ENCODE measurements around the gene SUOX.

The SUOX gene

DNA sequence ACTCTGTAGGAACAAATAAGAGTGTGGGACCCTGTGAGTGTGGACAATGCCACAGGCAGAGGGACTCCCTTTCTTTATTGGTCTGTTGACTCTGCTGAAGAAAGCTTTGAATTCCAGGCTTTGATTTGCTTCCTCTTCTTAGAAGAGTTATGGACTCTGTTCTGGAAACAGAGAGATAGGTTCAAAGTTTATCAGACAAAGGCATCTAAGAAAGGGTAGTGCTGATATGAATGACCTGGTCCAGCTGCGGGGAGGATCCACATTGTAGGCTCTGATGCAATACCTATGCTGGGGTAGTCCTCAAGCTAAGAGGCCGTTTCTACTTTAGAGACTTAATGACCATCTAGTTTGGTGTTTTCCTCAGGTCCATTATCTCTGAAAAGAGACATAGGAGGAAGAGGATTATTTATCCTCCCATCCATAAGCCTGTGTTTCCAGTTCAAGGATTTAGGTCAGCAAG lies 13.1 kb downstream of the SUOX start:
- no peak for DNase-seq (ENCODE audit: low read depth)
- no peak overlapping the region for H3K4me3 ChIP-seq (ENCODE audit: low read length)
- TF ChIP-seq, protein P1, sequence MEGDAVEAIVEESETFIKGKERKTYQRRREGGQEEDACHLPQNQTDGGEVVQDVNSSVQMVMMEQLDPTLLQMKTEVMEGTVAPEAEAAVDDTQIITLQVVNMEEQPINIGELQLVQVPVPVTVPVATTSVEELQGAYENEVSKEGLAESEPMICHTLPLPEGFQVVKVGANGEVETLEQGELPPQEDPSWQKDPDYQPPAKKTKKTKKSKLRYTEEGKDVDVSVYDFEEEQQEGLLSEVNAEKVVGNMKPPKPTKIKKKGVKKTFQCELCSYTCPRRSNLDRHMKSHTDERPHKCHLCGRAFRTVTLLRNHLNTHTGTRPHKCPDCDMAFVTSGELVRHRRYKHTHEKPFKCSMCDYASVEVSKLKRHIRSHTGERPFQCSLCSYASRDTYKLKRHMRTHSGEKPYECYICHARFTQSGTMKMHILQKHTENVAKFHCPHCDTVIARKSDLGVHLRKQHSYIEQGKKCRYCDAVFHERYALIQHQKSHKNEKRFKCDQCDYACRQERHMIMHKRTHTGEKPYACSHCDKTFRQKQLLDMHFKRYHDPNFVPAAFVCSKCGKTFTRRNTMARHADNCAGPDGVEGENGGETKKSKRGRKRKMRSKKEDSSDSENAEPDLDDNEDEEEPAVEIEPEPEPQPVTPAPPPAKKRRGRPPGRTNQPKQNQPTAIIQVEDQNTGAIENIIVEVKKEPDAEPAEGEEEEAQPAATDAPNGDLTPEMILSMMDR (conservative IDR thresholded peaks at IDR 0.05; ENCODE audit: low read depth, low read length) = no peak

DNA sequence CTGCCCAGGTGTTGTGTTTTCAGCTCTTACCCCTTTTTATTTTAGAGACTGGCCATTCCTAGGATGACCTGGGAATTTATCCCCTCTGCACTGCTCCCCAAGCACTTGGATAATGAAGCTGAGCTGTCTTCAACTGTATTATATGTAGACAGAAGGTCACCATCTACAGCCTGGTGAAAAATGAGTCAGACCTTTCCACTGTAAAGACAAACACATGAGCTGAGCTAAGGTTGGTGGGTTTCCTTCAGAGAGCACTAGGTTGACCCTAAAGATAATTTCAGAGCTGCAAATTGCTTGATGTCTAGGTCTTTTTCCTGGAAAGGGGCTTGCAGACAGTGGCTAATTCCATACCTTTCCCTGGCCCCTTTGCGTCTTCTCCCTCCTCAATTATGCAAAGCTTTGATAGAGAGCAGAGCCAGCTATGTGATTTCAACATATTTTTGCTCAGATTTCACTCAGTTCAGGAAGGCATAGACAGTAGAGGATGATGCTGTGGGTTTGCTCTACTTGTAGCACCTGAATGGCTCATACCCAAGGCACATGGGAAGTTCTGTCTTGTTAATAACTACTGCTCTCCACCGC lies 14.5 kb downstream of the SUOX start:
- no peak for DNase-seq (ENCODE audit: low read depth)
- H3K4me3 ChIP-seq (ENCODE audit: low read length) = no peak overlapping the region
- TF ChIP-seq, protein P1 (conservative IDR thresholded peaks at IDR 0.05; ENCODE audit: low read depth, low read length) = no peak

DNA sequence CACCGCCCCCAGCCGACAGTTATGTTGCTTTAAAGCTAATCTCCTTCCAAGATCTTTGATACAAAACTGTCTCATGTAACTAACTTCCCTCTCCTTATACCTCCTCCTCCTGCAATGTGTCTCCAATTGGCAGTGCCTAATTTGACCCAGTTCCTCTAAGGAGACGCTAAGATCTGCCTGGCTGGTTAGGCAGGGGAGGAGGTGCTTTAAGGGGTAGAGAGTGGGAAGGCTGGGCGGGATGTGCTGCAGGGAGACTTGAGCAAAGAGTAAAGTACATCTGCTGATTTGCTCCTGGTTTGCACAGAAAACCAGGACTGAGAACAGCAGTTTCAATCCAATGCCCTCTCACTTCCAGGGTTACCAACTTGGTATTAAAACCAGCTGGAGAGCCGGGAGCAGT lies 16.4 kb downstream of the SUOX start:
- no peak overlapping the region for H3K4me3 ChIP-seq (ENCODE audit: low read length)
- no peak for DNase-seq (ENCODE audit: low read depth)
- TF ChIP-seq, protein P1 (conservative IDR thresholded peaks at IDR 0.05; ENCODE audit: low read depth, low read length) = no peak

DNA sequence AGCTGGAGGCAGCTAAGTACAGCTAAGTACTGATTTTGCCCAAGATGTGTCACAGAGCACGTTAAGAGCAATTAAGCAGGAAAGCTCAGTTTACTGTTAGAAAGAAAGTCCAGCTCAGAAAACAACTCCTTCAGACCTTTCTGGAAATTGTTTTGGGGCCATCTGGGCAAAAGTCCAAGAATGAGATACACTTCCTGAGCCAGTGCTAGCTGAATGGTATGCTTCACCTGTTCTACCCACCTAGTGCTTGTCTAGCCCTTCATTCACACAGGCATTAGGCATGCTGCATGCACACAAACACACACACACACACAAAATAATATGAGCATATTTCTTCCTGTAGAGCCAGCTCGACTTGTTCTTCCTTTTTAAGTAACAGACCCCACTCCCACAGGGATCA lies 17.1 kb downstream of the SUOX start:
- no peak overlapping the region for H3K4me3 ChIP-seq (ENCODE audit: low read length)
- TF ChIP-seq, protein P1 (conservative IDR thresholded peaks at IDR 0.05; ENCODE audit: low read depth, low read length) = no peak
- DNase-seq (ENCODE audit: low read depth) = no peak

DNA sequence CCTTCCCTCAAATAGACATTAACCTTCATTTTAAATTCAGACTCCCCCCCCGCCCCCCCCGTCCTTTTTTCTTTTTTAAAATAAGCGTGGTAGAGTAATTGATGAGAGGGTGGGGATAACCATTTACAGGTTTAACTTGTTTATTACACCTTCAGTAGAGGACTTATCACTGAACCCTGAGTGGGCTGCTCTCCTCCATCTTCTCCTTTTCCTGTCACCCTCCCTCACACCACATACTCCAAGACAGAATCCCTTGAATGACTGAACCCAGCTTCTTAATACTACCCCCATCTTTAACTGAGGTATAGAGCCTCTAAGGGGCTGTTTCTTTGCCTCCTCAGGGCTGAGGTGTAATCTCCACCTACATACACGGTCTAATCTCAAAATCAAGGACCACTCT lies 20.1 kb downstream of the SUOX start:
- TF ChIP-seq, protein P1 (conservative IDR thresholded peaks at IDR 0.05; ENCODE audit: low read depth, low read length) = no peak

DNA sequence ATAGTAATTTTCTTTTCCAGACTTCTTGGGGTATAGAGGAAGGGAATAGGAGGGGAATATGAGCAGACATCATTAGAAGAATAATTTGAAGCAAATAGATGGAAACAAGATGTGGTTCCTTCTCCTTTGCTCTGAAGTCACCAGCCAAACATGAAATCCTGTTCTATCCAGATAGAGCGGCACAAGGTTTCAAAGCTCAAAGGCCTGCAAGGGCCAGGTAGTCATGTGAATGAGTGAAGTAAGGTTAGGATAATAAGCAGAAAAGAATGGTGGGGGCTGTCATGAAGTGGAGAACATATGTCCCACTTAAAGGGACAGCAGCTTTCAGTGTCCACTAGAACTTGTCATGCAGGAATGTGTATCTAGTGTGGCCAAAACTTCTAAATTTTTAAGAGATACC lies 21.3 kb downstream of the SUOX start:
- DNase-seq (ENCODE audit: low read depth) = no peak
- no peak overlapping the region for H3K4me3 ChIP-seq (ENCODE audit: low read length)
- TF ChIP-seq, protein P1 (conservative IDR thresholded peaks at IDR 0.05; ENCODE audit: low read depth, low read length) = no peak

More for the DNA sequence above, 20.1 kb downstream of the SUOX start:
- no peak for DNase-seq (ENCODE audit: low read depth)
- no peak overlapping the region for H3K4me3 ChIP-seq (ENCODE audit: low read length)

DNA sequence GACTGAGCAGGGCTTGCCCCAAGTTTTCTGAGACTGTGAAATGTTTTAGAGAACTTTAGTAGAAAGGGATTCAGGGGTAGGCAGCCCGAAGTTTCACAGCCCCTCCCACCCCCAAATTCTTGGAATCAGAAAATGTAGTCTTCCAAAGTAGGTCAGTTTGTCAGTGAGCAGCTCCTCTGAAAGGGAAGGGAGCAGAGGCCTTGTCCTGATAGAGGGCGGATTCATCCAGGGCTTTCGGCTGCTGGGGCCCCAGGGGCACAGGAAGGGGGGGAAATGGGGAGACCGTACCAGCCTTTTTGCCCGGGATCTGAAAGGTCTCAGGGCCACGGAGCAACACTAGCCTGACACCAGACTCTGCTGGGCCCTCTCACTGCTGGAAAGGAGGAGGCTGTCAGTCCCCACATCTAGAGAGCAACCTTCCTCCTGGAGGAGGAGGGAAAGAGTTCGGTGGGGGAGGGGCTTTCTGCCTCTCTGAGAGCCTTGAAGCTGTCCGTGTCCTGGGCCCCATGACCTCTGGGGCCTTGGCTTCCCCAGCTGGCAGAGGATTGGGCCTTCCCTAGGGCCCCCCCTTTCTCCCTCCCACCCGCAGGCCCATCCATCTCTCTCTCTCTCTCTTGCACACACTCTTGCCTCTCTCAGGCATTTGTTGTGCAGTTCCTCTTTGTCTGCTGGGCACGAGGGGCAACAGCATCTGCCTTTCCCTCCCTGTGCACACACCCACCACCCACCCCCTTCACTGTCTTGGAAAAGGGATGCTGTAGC lies 23.5 kb downstream of the SUOX start, which contains the start of gene IKZF4:
Gene IKZF4, plus strand, starts transcription at position 621 of the 762 bp plus-strand sequence. CDS start 451 bp downstream, outside the sequence.
- TF ChIP-seq, protein P1 (conservative IDR thresholded peaks at IDR 0.05; ENCODE audit: low read depth, low read length) = no peak
- peak within 1 kb of the TSS; percentile 42 for H3K4me3 ChIP-seq (ENCODE audit: low read length)
- DNase-seq (ENCODE audit: low read depth) = no peak
